ENCODE measurements around the gene CX3CR1. TPM values are rescaled to one million over a fixed set of nuclear protein-coding genes. Genes with fewer than 3 reads are reported as not detected.

The CX3CR1 gene
- 0.03 to 0.07 TPM (median 0.06 TPM) in 3 of 5 replicates, not detected in the others for total RNA-seq (2022; extraction: Qiagen RNA extraction)

GRCh38 chr3:39279745-39280517 lies at the start of gene CX3CR1:
Gene CX3CR1 (minus strand): TSS chr3:39280036. CDS start chr3:39266509, 13,527 bp downstream.

GRCh38 chr3:39329493-39329892 lies 49.7 kb upstream of the CX3CR1 start, which contains the start of gene CCR8:
Gene CCR8 (plus strand): TSS chr3:39329709. CDS start chr3:39332332, 2,623 bp downstream.

Other genes starting within 250 kb of the CX3CR1 start
- 0.01 to 0.02 TPM (median 0.01 TPM) in 3 of 5 replicates, not detected in the others for gene SCN11A, start 228.1 kb downstream of the CX3CR1 start, total RNA-seq (2022; extraction: Qiagen RNA extraction)
- gene WDR48, start 228.0 kb downstream of the CX3CR1 start, total RNA-seq (2022; extraction: Qiagen RNA extraction) = 17.9 to 24.8 TPM (median 21.1 TPM) in 5 replicates
- gene GORASP1, start 172.4 kb downstream of the CX3CR1 start, total RNA-seq (2022; extraction: Qiagen RNA extraction) = 26.8 to 34.6 TPM (median 30.4 TPM) in 5 replicates
- 1.2 to 2.8 TPM (median 2.1 TPM) in 5 replicates for gene TTC21A, start 172.4 kb downstream of the CX3CR1 start, total RNA-seq (2022; extraction: Qiagen RNA extraction)
- 17.5 to 24.9 TPM (median 20.7 TPM) in 5 replicates for gene CSRNP1, start 126.4 kb downstream of the CX3CR1 start, total RNA-seq (2022; extraction: Qiagen RNA extraction)
- gene XIRP1, start 87.4 kb downstream of the CX3CR1 start, total RNA-seq (2022; extraction: Qiagen RNA extraction) = 0.17 to 0.25 TPM (median 0.19 TPM) in 5 replicates
- gene CCR8, start 49.7 kb upstream of the CX3CR1 start, total RNA-seq (2022; extraction: Qiagen RNA extraction) = not detected in 5 replicates
- 35.9 to 42.4 TPM (median 39.0 TPM) in 5 replicates for gene SLC25A38, start 103.3 kb upstream of the CX3CR1 start, total RNA-seq (2022; extraction: Qiagen RNA extraction)
- gene RPSA, start 126.7 kb upstream of the CX3CR1 start, total RNA-seq (2022; extraction: Qiagen RNA extraction) = 2,590 to 2,825 TPM (median 2,665 TPM) in 5 replicates
- 0.02 to 0.18 TPM (median 0.10 TPM) in 5 replicates for gene MOBP, start 187.6 kb upstream of the CX3CR1 start, total RNA-seq (2022; extraction: Qiagen RNA extraction)